ENCODE data around the gene MAD1L1. TPM values are rescaled to one million over a fixed set of nuclear protein-coding genes. Genes with fewer than 3 reads are reported as not detected.

MAD1L1 gene
- total RNA-seq, 1 experiment from 2014 or later: 50.8 TPM

DNA sequence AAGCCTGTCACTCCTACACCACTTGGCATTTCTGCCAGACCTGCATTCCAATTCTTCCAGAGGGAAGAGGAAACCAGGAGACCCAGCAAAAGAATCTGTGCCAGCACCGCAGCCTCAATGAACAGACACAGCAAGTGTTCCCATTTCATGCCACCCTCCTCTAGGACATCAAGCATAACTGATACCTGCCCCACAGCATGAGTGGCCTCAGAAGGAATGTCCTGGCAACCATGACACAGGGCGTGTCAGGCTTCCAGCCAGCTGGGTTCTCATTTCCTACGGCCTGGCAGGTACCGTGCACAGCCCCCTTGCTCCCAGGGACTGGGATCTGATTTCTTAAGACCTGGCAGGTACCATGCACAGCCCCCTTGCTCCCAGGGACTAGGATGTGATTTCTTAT, 7.8 kb downstream of the MAD1L1 start:
- intact Hi-C loops (cut with micrococcal nuclease; ENCODE audit: unreplicated experiment): loop anchor here (1.0 to 10.0 kb wide), 3 partner anchors 17 to 300 kb away; partner anchors contain the start of genes MRM2 and NUDT1
- Histone ChIP-seq H4K20me1 (ENCODE audit: insufficient read depth) (peaks cover 4% of the 10 kb centered on the region), H2AFZ (no peak overlapping the region), H3F3A (ENCODE audit: insufficient read depth, low read depth) (peaks cover 8% of the 10 kb centered on the region; the same call in 1 of the 2 replicates), H3K4me3 (no peak overlapping the region), H3K4me2 (no peak overlapping the region), H3K9me2 (ENCODE audit: insufficient read depth) (no peaks in the 10 kb centered on the region), H3K36me3 (ENCODE audit: low read depth) (peaks cover 25% of the 10 kb centered on the region), H3K27me3 (ENCODE audit: insufficient read depth, low read depth) (no peaks in the 10 kb centered on the region), H3K9me3 (ENCODE audit: insufficient read depth, low read depth) (no peaks in the 10 kb centered on the region), H3K4me1 (replicated peaks; ENCODE audit: insufficient read depth) (no peaks in the 10 kb centered on the region), H3K27ac (no peak overlapping the region), H3K79me2 (ENCODE audit: low read depth) (peaks cover 4% of the 10 kb centered on the region; the same call in 1 of the 2 replicates)
- ChIA-PET POLR2A (ENCODE audit: unreplicated experiment) (interaction anchor here (0.7 kb wide), 2 partner anchors 30 to 727 kb away, joined by 3 to 5 read pairs; no protein-coding TSS in a partner anchor), CTCF (interaction anchor here (0.7 to 1.1 kb wide), 2 partner anchors 48 to 123 kb away, joined by 3 to 4 read pairs; no protein-coding TSS in a partner anchor)
- no TSS peak for BruUV-seq (replicated peaks)
- TF ChIP-seq EZH2 (IDR thresholded peaks at IDR 0.05; ENCODE audit: low read depth): no peak
- TF ChIP-seq, protein P1, sequence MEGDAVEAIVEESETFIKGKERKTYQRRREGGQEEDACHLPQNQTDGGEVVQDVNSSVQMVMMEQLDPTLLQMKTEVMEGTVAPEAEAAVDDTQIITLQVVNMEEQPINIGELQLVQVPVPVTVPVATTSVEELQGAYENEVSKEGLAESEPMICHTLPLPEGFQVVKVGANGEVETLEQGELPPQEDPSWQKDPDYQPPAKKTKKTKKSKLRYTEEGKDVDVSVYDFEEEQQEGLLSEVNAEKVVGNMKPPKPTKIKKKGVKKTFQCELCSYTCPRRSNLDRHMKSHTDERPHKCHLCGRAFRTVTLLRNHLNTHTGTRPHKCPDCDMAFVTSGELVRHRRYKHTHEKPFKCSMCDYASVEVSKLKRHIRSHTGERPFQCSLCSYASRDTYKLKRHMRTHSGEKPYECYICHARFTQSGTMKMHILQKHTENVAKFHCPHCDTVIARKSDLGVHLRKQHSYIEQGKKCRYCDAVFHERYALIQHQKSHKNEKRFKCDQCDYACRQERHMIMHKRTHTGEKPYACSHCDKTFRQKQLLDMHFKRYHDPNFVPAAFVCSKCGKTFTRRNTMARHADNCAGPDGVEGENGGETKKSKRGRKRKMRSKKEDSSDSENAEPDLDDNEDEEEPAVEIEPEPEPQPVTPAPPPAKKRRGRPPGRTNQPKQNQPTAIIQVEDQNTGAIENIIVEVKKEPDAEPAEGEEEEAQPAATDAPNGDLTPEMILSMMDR (conservative IDR thresholded peaks at IDR 0.05): no peak
- DNase-seq: peak; percentile 65 to 83

DNA sequence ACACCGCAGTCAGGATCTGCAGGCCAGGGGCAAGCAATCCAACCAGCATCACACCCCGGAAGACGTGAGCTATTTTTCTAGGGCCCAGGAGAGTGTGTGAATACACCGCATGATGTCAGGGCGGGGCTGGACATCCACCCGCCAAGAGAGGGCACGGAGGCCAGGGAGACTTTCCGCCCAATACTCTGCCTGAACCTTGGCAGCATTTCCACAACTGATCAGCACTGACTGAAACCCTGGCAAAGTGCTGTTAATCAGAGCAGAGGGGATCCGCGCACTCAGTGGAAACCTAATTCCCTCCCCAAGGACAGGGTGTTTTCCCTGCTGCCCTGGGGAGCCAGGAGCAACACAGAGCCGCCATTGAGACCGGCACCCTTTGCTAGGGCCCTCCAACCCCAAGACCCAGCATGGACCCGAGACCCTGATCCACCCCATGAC, 8.2 kb downstream of the MAD1L1 start:
- Histone ChIP-seq H3K9me3 (ENCODE audit: insufficient read depth, low read depth) (no peaks in the 10 kb centered on the region), H3K4me2 (no peak overlapping the region), H3F3A (ENCODE audit: insufficient read depth, low read depth) (peaks cover 8% of the 10 kb centered on the region; the same call in 1 of the 2 replicates), H3K36me3 (ENCODE audit: low read depth) (peaks cover 25% of the 10 kb centered on the region), H3K9me2 (ENCODE audit: insufficient read depth) (no peaks in the 10 kb centered on the region), H3K4me1 (replicated peaks; ENCODE audit: insufficient read depth) (no peaks in the 10 kb centered on the region), H4K20me1 (ENCODE audit: insufficient read depth) (peaks cover 4% of the 10 kb centered on the region), H3K27me3 (ENCODE audit: insufficient read depth, low read depth) (no peaks in the 10 kb centered on the region), H3K4me3 (no peak overlapping the region), H3K27ac (no peak overlapping the region), H3K79me2 (ENCODE audit: low read depth) (0 out of 2 replicates have a peak, but pooled peaks cover 2% of the 10 kb centered on the region), H2AFZ (no peak overlapping the region)
- ChIA-PET CTCF (no interaction called here), POLR2A (ENCODE audit: unreplicated experiment) (interaction anchor here (0.7 kb wide), 1 partner anchor 328 kb away, joined by 4 read pairs; no protein-coding TSS in a partner anchor)
- BruUV-seq (replicated peaks): no TSS peak
- TF ChIP-seq, protein P1 (conservative IDR thresholded peaks at IDR 0.05): no peak
- TF ChIP-seq EZH2 (IDR thresholded peaks at IDR 0.05; ENCODE audit: low read depth): no peak
- intact Hi-C loops (cut with micrococcal nuclease; ENCODE audit: unreplicated experiment): loop anchor here (10.0 kb wide), 1 partner anchor 300 kb away; no protein-coding TSS in a partner anchor
- DNase-seq: no peak

DNA sequence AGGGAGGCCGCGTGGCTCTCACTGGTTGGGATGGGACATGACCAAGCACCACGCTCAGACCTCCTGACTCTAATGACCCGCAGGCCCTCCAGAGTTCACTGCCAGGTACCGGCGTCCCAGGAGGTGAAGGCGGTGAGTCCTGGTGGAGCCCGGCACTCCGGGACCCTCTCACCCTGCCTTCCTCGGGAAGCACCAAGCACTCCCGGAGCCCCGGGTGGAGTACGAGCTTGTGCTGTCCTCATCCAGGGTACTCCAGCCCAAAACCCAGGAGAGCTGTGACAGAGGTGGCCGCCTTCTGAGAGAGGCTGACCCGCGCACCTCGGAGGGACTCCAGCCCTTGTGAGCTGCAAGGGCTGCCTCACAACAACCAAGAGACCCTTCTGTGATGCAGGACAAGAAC, 9.4 kb downstream of the MAD1L1 start:
- peaks cover 8% of the 10 kb centered on the region for H4K20me1 ChIP-seq (ENCODE audit: insufficient read depth)
- ChIA-PET POLR2A (ENCODE audit: unreplicated experiment) (no interaction called here), CTCF (interaction anchor here (0.7 kb wide), 1 partner anchor 124 kb away, joined by 4 read pairs; no protein-coding TSS in a partner anchor)
- H3K4me1 ChIP-seq (replicated peaks; ENCODE audit: insufficient read depth): no peaks in the 10 kb centered on the region
- TF ChIP-seq, protein P1 (conservative IDR thresholded peaks at IDR 0.05): no peak
- no peak for TF ChIP-seq EZH2 (IDR thresholded peaks at IDR 0.05; ENCODE audit: low read depth)
- no peaks in the 10 kb centered on the region for H3K27me3 ChIP-seq (ENCODE audit: insufficient read depth, low read depth)
- H3K79me2 ChIP-seq (ENCODE audit: low read depth): no peaks in the 10 kb centered on the region
- H3K27ac ChIP-seq: no peak overlapping the region
- DNase-seq: no peak
- peaks cover 25% of the 10 kb centered on the region for H3K36me3 ChIP-seq (ENCODE audit: low read depth)
- no peaks in the 10 kb centered on the region for H3K9me2 ChIP-seq (ENCODE audit: insufficient read depth)
- H2AFZ ChIP-seq: no peak overlapping the region
- H3K9me3 ChIP-seq (ENCODE audit: insufficient read depth, low read depth): no peaks in the 10 kb centered on the region
- intact Hi-C loops (cut with micrococcal nuclease; ENCODE audit: unreplicated experiment): loop anchor here (10.0 kb wide), 1 partner anchor 301 kb away; no protein-coding TSS in a partner anchor
- no peak overlapping the region for H3K4me3 ChIP-seq
- H3F3A ChIP-seq (ENCODE audit: insufficient read depth, low read depth): peaks cover 8% of the 10 kb centered on the region; the same call in 1 of the 2 replicates
- BruUV-seq (replicated peaks): no TSS peak
- no peak overlapping the region for H3K4me2 ChIP-seq

Data from PC-9 (cell line).